ENCODE results near the gene USP28.
"Not testable (repeated sequence)": the region's sequence is repeated elsewhere in the genome, so short reads cannot be mapped to it uniquely, and the experiment has no call there.

USP28 gene

DNA sequence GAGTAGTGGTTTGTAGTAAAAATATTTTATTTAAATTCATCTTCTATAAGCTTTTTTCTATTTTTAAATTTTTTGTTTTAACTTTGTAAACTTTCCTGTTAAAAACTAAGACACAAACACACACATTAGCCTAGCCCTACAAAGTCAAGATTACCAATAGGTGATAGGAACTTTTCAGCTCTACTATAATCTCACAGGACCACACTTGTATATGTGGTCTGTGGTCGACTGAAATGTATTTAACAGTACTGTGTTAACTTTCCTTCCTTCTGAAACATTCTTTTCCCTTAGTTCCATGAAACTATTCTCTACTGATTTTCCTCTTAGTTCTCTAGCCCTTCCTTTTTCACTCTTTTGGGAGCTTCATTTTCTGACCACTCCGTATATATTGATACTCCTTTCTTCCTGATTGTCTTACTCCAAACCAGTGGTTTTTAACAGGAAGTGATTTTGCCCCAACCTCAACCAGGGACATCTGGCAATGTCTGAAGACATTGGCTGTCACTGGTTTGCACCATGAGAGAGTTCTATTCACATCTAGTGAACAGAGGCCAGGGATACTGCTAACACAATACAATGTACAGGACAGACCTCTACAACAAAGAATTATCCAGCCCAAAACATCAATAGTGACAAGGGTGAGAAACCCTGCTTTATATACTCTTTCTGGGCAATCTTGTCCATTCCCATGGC, 110.7 kb downstream of the USP28 start:
- DNase-seq = no peak

DNA sequence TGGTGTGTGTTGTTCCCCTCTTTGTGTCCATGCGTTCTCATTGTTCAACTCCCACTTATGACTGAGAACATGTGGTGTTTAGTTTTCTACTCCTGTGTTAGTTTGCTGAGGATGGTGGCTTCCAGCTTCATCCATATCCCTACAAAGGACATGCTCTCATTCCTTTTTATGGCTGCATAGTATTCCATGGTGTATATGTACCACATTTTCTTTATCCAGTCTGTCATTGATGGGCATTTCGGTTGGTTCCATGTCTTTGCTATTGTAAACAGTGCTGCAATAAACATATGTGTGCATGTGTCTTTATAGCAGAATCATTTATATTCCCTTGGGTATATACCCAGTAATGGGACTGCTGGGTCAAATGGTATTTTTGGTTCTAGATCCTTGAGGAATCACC, 112.3 kb downstream of the USP28 start:
- not testable (repeated sequence) for DNase-seq

DNA sequence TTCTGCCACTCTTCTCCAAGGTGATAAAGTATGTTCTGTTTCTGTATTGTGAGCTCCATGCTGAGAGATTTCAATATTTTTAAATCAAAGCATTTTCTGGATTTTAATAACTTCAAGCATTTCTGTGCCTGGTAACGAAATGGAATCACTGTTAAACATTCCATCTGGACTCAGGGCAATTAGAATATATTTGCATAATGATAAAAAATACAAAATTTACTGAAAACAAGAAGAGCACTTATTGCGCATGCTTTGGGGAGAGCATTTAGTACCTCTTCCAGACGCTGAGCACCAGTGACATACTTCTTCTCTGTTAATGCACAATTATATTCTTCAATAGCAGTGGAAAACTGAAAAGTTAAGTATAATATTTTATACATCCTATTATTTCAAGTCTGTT, 115.1 kb downstream of the USP28 start:
- no peak for DNase-seq

DNA sequence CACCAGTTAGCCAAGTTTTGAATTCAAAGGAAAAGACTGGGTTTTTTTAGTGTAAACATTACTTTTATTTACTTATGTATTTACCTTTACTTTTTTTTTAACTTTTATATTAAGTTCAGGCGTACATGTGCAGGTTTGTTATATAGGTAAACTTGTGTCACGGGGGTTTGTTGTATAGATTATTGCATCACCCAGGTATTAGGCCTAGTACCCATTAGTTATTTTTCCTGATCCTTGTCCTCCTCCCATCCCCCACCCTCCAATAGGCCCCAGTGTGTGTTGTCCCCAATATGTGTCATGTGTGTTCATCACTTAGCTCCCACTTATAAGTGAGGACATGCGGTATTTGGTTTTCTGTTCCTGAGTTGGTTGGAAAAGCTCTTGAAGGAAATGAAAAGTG, 122.4 kb downstream of the USP28 start:
- no peak for DNase-seq
